ENCODE results near the gene JADE3. TPM values are rescaled to one million over a fixed set of nuclear protein-coding genes. Genes with fewer than 3 reads are reported as not detected.
A peak's percentile ranks its signal among the peaks of the same experiment; 100 is the strongest.

The JADE3 gene
- 1 to 10 TPM; 5.3 TPM for total RNA-seq
- long read RNA-seq, full-length matches to known transcripts: 1 of 1 reads
- long read RNA-seq, partial matches to known transcripts: 0 of 1 reads
- long read RNA-seq, other reads (novel, unspliced or antisense): 0 of 1 reads

- ATAC-seq (peak; percentile 94 to 97), DNase-seq (peak; percentile 81)
- intact Hi-C loops (cut with DNase I): loop anchor here in 1 of 2 donors (10.0 kb wide), 1 partner anchor 63 kb away; no protein-coding TSS in a partner anchor
Measured at GRCh38 chrX:46912098-46912602, at the start of gene JADE3. Gene JADE3 (plus strand): TSS chrX:46912421. CDS start chrX:46984895, 72,474 bp downstream.

GRCh38 chrX:46863072-46863471 is 49.1 kb upstream of the JADE3 start:
- ATAC-seq (no peak), DNase-seq (no peak)
- intact Hi-C loops (cut with DNase I): no loop called here

- intact Hi-C loops (cut with DNase I): no loop called here
- ATAC-seq: no peak
Measured at GRCh38 chrX:46864606-46865005, 47.6 kb upstream of the JADE3 start.

GRCh38 chrX:46865281-46865680 is 46.9 kb upstream of the JADE3 start:
- ATAC-seq (no peak), DNase-seq (no peak)
- intact Hi-C loops (cut with DNase I): no loop called here

More at GRCh38 chrX:46864606-46865005, 47.6 kb upstream of the JADE3 start:
- no peak for DNase-seq

GRCh38 chrX:46866726-46867125 is 45.5 kb upstream of the JADE3 start:
- intact Hi-C loops (cut with DNase I): no loop called here
- DNase-seq (no peak), ATAC-seq (no peak)

GRCh38 chrX:46873746-46874145 is 38.5 kb upstream of the JADE3 start:
- no peak for ATAC-seq
- intact Hi-C loops (cut with DNase I): no loop called here
- no peak for DNase-seq

GRCh38 chrX:46876901-46877300 is 35.3 kb upstream of the JADE3 start:
- DNase-seq: no peak
- no peak for ATAC-seq
- intact Hi-C loops (cut with DNase I): no loop called here

GRCh38 chrX:46882266-46882665 is 30.0 kb upstream of the JADE3 start:
- ATAC-seq (no peak), DNase-seq (no peak)
- intact Hi-C loops (cut with DNase I): no loop called here

GRCh38 chrX:46884799-46885198 is 27.4 kb upstream of the JADE3 start:
- ATAC-seq (no peak), DNase-seq (no peak)
- intact Hi-C loops (cut with DNase I): no loop called here

GRCh38 chrX:46898207-46898606 is 14.0 kb upstream of the JADE3 start:
- intact Hi-C loops (cut with DNase I): no loop called here
- ATAC-seq (no peak), DNase-seq (no peak)

- DNase-seq (peak; percentile 86), ATAC-seq (peak; percentile 96 to 100)
- intact Hi-C loops (cut with DNase I): loop anchor here in 1 of 2 donors (5.0 kb wide), 1 partner anchor 129 kb away; no protein-coding TSS in a partner anchor
Measured at GRCh38 chrX:46903458-46904242, 8.6 kb upstream of the JADE3 start.

- DNase-seq (no peak), ATAC-seq (no peak)
- intact Hi-C loops (cut with DNase I): loop anchor here in 1 of 2 donors (5.0 kb wide), 2 partner anchors 73 to 128 kb away; no protein-coding TSS in a partner anchor
Measured at GRCh38 chrX:46904626-46905025, 7.6 kb upstream of the JADE3 start.

- intact Hi-C loops (cut with DNase I): loop anchor here in 1 of 2 donors (10.0 kb wide), 1 partner anchor 64 kb away; no protein-coding TSS in a partner anchor
- no peak for DNase-seq
- no peak for ATAC-seq
Measured at GRCh38 chrX:46910415-46910814, 1.8 kb upstream of the JADE3 start.

GRCh38 chrX:46912603-46913491 is 626 bp downstream of the JADE3 start:
- DNase-seq: peak; percentile 46
- intact Hi-C loops (cut with DNase I): loop anchor here in 1 of 2 donors (10.0 kb wide), 1 partner anchor 62 kb away; no protein-coding TSS in a partner anchor

GRCh38 chrX:46913667-46914066 is 1.4 kb downstream of the JADE3 start:
- peak; percentile 22 for DNase-seq
- ATAC-seq: no peak
- intact Hi-C loops (cut with DNase I): loop anchor here in 1 of 2 donors (10.0 kb wide), 1 partner anchor 61 kb away; no protein-coding TSS in a partner anchor

More at GRCh38 chrX:46912603-46913491, 626 bp downstream of the JADE3 start:
- ATAC-seq: peak; percentile 64 to 74

- no peak for DNase-seq
- intact Hi-C loops (cut with DNase I): loop anchor here in 1 of 2 donors (10.0 kb wide), 1 partner anchor 59 kb away; no protein-coding TSS in a partner anchor
Measured at GRCh38 chrX:46916273-46916672, 4.1 kb downstream of the JADE3 start.

GRCh38 chrX:46917622-46918021 is 5.4 kb downstream of the JADE3 start:
- intact Hi-C loops (cut with DNase I): loop anchor here in 1 of 2 donors (10.0 kb wide), 1 partner anchor 57 kb away; no protein-coding TSS in a partner anchor
- ATAC-seq: no peak
- no peak for DNase-seq

More at GRCh38 chrX:46916273-46916672, 4.1 kb downstream of the JADE3 start:
- ATAC-seq: no peak

- DNase-seq: no peak
- intact Hi-C loops (cut with DNase I): loop anchor here in 1 of 2 donors (10.0 kb wide), 1 partner anchor 56 kb away; no protein-coding TSS in a partner anchor
- no peak for ATAC-seq
Measured at GRCh38 chrX:46918434-46918833, 6.2 kb downstream of the JADE3 start.

GRCh38 chrX:46920235-46920634 is 8.0 kb downstream of the JADE3 start:
- no peak for ATAC-seq
- no peak for DNase-seq
- intact Hi-C loops (cut with DNase I): no loop called here

Measured in left cardiac atrium (tissue), 4 donors.